Amygdala (tissue), 56 donors: ENCODE results near the gene ZNF217.
"Not testable (repeated sequence)": the region's sequence is repeated elsewhere in the genome, so short reads cannot be mapped to it uniquely, and the experiment has no call there.

Source experiments
- DNase-seq, 56 donors: peaks; one replicate each; lab custom pipeline; 2025; lab: John Stamatoyannopoulos, UW

The ZNF217 gene

DNA sequence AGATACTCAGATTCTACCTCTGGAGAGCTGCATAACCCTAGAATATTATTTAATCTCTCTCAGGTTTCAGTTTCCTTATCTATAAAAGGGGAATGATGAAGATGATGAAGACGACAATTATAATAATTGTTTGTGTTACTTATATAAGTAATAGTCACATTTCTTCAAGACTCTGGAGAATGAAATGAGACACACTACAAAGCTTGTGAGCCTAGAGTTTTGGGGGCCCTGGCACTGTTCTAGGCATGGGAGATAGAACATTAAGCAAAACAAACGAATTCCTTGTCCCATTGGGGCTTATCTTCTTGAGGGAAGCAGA, 5.4 kb upstream of the ZNF217 start:
- DNase-seq, result no peak

DNA sequence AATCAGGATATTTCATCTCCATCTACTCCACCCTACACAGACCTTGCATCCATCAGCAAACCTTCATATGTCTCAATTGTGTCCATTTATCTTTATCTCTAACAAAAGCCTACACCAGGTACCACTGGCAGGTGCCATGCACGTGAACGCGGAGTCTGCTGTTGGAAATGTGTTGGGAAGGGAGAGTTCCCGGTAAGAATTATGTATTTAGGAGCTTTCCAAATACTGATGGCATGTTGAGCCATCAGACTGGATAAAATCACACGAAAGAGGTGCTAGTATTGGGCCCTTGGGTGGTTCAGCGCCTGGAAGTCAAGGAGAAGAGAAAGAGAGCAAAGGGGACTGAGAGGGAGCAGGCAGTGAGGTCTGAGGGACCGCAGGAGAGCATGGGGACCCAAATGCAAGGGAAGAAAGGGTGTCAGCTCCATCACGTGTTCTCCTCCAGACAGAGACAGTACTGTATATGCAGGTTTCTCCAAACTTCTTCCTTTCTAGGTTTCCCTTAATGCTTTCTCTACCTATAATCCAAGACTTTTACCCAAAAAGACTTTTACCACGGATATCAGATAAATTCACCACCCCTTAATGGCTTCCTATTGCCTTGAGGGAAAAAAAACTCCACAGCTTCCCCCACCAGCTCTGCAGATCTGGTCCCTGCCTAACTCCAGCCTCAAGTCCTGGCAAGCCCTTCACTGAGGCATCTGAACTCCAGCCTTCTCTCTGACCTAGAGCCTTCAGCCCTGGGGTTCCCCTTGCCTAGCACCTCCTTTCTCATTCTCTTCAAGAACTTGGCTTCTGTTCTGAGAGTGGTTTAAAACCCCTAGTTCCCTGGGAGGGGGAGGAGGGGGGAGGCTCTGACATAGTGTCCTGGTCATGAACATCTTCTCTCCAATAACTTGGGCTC, 4.8 kb upstream of the ZNF217 start:
- DNase-seq, result no peak

DNA sequence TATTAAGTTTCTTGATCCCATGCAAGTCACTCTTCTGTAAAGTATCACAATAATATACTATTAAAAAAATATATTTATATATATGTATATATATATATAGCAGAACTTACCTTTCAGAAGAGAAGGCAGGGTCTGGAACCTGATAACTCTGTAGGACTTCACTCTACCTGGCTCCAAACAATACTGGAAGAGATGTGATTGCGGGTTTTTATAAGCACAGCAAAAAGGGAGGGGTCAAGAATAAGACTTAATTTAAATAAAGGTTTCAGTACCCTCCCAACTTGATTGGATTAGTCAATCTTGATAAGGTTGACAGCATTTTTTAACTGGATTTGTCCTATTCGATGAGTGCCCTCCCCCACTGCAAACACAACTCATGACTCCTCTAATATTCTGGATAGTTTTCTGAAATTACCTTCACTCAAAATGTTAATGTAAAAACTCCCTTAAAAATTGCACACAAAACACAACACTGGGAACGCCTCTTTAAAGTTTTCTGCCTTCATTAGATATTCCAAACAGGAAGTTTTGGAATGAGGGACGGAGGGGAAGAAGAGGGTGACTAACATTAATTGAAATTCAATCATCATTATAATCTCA, 4.0 kb upstream of the ZNF217 start:
- DNase-seq, result no peak

- no peak for DNase-seq
Observed at GRCh38 chr20:53597030-53597482, 3.4 kb upstream of the ZNF217 start.

DNA sequence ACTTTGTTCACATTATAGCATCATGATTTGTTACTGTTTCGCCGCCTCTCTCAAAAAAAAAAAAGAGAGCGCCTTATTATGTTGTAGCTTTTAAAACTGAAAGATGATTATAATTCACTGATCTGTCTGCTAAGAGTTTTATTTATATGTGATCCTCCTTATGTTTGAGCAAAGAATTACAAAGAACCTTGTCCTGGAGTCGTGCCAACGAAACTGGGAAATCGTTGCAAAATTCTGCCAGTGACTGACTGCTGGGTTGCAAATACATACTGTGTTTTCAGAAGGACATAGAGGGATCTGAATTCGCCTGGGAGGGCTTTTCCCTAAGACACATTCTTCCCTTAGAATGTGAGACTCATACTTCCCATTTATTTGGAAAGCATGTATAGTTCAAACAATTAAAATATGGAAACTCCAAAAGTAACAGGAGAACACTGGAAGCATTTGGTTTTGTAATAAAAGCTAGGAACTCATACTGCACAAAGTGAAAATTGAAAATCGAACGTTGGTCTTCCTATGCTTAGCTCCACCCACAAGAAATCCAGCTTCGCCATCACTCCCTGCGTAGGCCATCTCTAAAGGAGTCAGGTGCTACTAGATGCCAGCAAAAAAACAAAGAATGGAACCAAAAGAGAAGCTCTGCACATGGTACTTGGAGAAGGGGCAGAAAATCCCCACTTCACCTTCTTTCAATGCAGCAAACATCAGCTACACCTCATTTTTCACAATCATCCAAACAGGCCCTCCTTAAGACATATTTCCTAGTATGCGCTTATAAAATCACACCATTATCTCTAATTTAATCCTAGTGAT, 2.8 kb upstream of the ZNF217 start:
- DNase-seq, result not testable (repeated sequence)

DNA sequence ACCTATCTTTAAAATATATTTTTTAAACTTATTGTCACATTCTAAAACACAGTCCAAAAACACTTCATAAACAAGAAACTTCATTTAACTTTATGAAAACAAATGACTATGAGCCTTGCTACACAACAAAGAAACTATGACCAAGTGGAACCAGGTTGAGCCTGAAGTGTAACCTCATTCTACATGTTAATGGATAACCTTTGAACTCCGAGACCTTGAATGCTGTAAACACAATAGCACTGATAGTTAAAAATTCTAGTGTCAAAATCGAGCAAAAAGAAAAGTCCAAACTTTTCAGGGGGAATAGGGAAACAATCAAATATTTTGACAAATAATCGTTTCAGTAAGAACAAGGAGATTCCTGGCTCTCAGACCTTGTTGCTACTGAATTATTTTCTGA, 2.1 kb upstream of the ZNF217 start:
- DNase-seq, result not testable (repeated sequence)

DNA sequence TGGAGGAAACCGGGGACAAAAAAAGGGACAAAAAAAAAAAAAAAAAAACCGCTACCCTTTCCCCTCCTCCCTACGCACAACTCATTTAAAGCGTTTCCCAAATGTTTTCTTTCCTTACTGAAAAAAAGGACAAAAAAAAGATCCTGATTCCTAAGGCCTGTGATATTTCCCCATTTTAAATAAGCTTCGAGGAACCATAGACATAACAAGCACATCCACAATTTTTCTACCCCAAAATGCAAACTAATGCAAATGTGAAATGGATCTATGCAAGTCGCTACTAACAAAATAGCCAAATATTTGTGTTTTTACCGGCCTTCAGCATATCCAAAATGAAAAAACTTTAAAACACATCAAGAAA, 1.4 kb upstream of the ZNF217 start:
- no peak for DNase-seq

DNA sequence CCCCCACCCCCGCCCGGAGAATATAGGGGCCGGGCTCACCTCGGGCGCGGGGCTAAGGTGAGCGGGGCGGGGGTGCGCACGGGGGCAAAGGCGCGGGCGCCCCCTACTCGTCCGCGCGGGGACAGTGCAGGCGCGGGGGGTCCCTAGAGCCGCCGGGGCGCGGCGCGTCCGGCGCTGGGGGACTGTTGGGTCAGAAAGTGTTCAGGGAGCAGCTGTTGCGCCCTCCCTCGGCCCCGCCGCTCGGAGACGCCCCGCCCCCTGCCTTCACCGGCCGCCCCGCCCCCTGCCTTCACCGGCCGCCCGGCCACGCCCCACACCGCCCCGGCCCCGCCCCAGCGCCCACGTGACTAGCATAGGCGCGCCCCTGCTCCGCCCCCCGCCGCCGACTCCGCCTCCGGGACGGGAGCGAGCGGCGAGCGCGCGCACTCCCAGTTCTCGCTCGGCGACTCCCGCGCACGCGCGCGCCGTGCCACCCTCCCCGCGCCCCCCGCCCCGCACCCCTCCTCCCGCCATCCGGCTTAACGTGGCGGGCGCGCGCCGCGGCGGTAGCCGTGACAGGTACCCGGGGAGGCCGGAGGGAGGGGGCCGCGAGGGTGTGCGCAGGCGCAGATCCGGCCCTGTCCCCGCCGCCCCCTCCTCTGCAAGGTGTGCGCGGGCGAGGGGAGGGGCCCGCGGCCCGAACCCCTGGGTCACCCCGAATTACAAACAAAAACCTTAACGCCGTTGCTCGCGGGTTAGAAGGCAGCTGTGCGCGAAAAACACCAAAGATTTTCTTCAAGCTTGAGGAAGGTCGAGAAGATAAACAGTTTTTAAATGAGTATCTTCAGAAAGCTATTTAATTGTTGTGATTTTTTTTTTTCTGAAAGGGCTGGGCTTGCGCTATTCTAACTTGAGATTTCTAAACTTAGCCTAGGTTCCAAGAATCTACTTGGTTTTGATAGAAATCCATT, 704 bp upstream of the ZNF217 start:
- DNase-seq, result peak; percentile 45 to 99 (median 93)

- DNase-seq, result peak in 9 of 56 donors; percentile 10 to 63 (median 46)
Observed at GRCh38 chr20:53592992-53593465, 610 bp downstream of the ZNF217 start.

- DNase-seq, result peak in 6 of 56 donors; percentile 5 to 30 (median 18)
Observed at GRCh38 chr20:53592454-53592991, 1.1 kb downstream of the ZNF217 start.

- DNase-seq, result not testable (repeated sequence)
Observed at GRCh38 chr20:53591941-53592441, 1.6 kb downstream of the ZNF217 start.

DNA sequence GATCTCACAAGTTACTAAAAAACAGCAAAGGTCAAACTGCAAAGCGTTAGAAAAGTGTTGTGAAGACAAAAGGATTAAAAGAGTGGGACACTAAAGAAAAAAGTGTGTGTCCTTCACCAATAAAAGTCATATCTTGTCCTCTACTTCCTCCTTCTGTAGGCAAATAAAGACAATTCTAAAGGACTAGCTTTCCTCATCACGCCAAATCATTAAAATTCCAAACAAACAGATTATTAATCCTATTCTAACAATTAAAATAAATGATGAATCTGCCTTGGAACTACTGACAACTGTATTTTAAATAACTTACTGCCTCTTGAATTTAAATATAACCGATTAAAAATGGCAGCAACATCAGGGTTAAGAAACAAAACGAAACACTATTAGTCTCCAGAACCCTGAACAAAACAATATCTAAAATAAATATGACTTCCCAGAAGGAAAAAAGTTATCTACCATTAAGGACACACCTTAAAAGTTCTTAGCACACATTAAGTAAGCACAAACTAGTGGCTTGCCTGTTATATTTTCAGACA, 2.4 kb downstream of the ZNF217 start:
- DNase-seq, result not testable (repeated sequence)

GRCh38 chr20:53590608-53591007, 3.0 kb downstream of the ZNF217 start:
- not testable (repeated sequence) for DNase-seq

- not testable (repeated sequence) for DNase-seq
Observed at GRCh38 chr20:53590122-53590521, 3.5 kb downstream of the ZNF217 start.

DNA sequence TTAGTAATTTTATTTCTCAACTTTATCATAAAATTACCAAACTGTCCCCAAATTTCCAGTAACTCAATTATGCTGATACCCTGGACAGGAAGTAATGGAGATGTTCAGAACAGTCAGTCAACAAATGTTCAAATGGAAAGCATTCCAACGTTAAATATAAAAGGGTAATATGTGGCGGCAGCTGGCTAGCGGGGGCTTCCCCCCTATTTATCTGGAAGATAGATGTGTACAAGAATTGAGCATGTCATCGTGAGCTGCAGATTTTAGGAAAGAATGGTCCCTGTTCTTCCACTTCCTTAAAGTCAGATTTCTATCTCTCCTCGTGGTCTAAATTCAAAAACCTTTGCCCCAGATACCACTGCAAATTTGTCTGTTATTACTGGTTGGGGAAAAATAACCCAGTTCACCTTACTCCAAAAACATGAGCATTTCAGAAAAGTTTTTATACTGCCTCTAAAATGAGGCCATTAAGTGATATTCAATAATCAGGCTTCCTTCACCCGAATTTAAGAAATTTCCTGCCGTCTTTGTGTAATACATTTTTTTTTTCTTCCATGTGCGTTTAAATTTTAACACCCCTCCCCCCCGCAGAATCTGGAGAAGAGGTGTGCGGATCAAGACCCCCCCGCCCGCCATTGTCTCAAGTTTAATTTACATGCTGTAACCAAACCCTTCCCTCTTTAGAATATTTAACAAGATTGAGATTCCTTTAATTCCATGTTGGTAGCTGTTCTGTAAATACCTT, 4.1 kb downstream of the ZNF217 start:
- not testable (repeated sequence) for DNase-seq

GRCh38 chr20:53587157-53587703, 6.4 kb downstream of the ZNF217 start:
- DNase-seq, result not testable (repeated sequence)

DNA sequence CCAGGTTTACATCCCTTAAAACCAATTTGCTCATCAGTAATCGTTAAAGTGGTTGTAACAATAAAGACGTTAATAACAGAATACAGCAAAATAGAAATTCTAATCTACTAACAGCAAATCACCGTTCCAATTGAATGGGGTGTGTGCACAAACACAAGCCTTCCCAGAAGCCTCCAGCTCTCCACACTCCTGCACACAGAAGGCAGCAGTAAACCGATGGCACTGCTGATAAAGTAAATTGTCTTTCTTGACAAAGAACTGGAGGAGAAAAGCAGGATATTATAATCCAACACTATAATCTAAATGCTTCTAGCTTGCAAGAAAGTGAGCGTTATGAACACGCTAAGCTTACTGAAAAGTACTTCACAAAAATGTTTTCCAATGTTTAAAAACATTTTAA, 7.0 kb downstream of the ZNF217 start:
- DNase-seq, result no peak

DNA sequence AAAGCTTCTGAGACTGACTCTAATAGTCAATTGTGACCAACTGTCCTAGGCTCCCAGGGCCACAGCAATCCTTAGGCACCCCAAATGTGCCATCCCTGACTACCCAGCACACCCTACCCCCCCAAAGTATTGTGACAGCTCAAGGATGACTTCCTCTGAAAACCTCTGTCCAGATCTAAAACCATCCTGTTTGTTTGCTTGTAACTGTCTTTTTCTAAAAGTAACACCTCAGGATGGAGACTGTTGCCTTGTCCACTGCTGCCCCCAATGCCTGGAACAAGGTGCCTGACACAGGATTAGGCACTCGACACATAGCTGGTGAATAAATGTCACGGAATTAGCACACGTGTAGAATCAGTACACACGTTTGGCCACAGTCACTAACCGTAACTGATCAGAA, 7.7 kb downstream of the ZNF217 start:
- DNase-seq, result not testable (repeated sequence)
